Measurements from ENCODE around the gene HTR3B. TPM values are rescaled to one million over a fixed set of nuclear protein-coding genes. Genes with fewer than 3 reads are reported as not detected.

HTR3B gene
- total and polyA plus RNA-seq, 2 of the 4 experiments (the other 2 are of a cell fraction) = not detected

DNA sequence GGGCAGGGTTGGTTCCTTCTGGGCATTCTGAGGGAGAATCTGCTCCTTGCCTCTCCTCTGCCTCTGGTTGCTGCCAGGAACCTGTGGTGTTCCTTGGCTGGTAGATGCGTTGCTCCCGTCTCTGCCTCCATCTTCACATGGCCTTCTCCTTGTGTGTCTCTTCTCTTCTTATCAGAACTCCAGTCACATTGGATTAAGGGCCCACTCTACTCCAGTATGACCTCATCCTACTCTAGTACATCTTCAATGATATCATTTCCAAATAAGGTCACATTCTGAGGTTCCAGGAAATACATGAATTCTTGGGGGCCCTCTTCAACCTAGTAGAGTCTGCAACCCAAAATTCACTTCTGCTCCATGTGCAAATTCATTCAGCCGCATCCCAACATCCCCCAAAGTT, 33.3 kb downstream of the HTR3B start:
- Histone ChIP-seq H3K4ac (ENCODE audit: low read depth, low read length) (no peak overlapping the region), H2BK120ac (ENCODE audit: low read depth, low read length) (no peak overlapping the region), H3K4me2 (ENCODE audit: low read depth, low read length) (no peak overlapping the region), H2BK20ac (ENCODE audit: low read depth, low read length) (no peak overlapping the region), H2BK15ac (ENCODE audit: low read depth, low read length) (no peak overlapping the region), H2AFZ (replicated peaks; ENCODE audit: low read length, poor library complexity) (no peak overlapping the region), H3K9ac (ENCODE audit: low read depth, low read length) (no peak overlapping the region), H3K14ac (replicated peaks; ENCODE audit: low read depth, low read length) (no peak overlapping the region), H4K20me1 (ENCODE audit: insufficient read depth, low read length) (no peaks in the 10 kb centered on the region), H4K5ac (ENCODE audit: low read depth, low read length) (no peak overlapping the region), H4K91ac (ENCODE audit: insufficient read depth, low read depth, low read length) (no peak overlapping the region), H3K23ac (ENCODE audit: low read depth, low read length) (no peak overlapping the region), H4K8ac (ENCODE audit: low read depth in 2 of 2, low read length in 2 of 2) (no peak overlapping the region), H3K4me1 (ENCODE audit: control insufficient read depth, insufficient read depth, low read length) (no peaks in the 10 kb centered on the region), H3K9me1 (ENCODE audit: insufficient read depth, low read length) (no peaks in the 10 kb centered on the region), H3K27ac (ENCODE audit: insufficient read depth, low read length) (no peak overlapping the region), H3K36me3 (ENCODE audit: control insufficient read depth, insufficient read depth, low read length) (no peaks in the 10 kb centered on the region), H3K79me1 (ENCODE audit: low read depth in 1 of 2, low read length in 2 of 2) (no peaks in the 10 kb centered on the region), H2AK5ac (ENCODE audit: low read depth, low read length) (no peak overlapping the region), H3K27me3 (ENCODE audit: control insufficient read depth, insufficient read depth, low read length) (no peaks in the 10 kb centered on the region; the same call in 1 of the 2 replicates), H3K56ac (ENCODE audit: extremely low read depth, insufficient read depth, low read length) (no peak overlapping the region), H3K18ac (ENCODE audit: low read depth, low read length) (no peak overlapping the region), H3K4me3 (ENCODE audit: insufficient read depth, low read depth, low read length) (no peak overlapping the region), H3K9me3 (ENCODE audit: control insufficient read depth, insufficient read depth, low read length) (no peaks in the 10 kb centered on the region), H2AK9ac (replicated peaks; ENCODE audit: low read depth, low read length, poor library complexity) (no peak overlapping the region), H2BK5ac (ENCODE audit: low read depth, low read length, poor library complexity, severe bottlenecking) (no peak overlapping the region)
- dilution Hi-C loops (cut with HindIII; ENCODE audit: low sequenced_read_pairs, unreplicated experiment) (no loop called here), in situ Hi-C loops (cut with MboI; ENCODE audit: low sequenced_read_pairs) (no loop called here), intact Hi-C loops (cut with micrococcal nuclease) (no loop called here)
- TF ChIP-seq RCOR1 (IDR thresholded peaks at IDR 0.05; ENCODE audit: insufficient replicate concordance, low read length) (no peak), MXI1 (IDR thresholded peaks at IDR 0.05; ENCODE audit: borderline replicate concordance, low read depth, low read length) (no peak), USF2 (IDR thresholded peaks at IDR 0.05; ENCODE audit: low read depth, low read length) (no peak), BHLHE40 (IDR thresholded peaks at IDR 0.05; ENCODE audit: low read depth, low read length) (no peak), FOS (IDR thresholded peaks at IDR 0.05; ENCODE audit: low read depth, low read length) (no peak), MAFK (IDR thresholded peaks at IDR 0.05; ENCODE audit: low read depth, low read length) (no peak), NFE2L2 (IDR thresholded peaks at IDR 0.05; ENCODE audit: low read depth, low read length) (no peak), RFX5 (IDR thresholded peaks at IDR 0.05; ENCODE audit: low read depth, low read length) (no peak), POLR2A (IDR thresholded peaks at IDR 0.05; ENCODE audit: low read depth, low read length) (no peak), CHD1 (IDR thresholded peaks at IDR 0.05; ENCODE audit: low read depth, low read length) (no peak), RAD21 (IDR thresholded peaks at IDR 0.05; ENCODE audit: low read length) (no peak), CEBPB (IDR thresholded peaks at IDR 0.05; ENCODE audit: low read depth, low read length) (no peak), MAZ (IDR thresholded peaks at IDR 0.05; ENCODE audit: borderline replicate concordance, low read depth, low read length) (no peak), SMC3 (IDR thresholded peaks at IDR 0.05; ENCODE audit: low read depth, low read length) (no peak)
- TF ChIP-seq, protein P1, sequence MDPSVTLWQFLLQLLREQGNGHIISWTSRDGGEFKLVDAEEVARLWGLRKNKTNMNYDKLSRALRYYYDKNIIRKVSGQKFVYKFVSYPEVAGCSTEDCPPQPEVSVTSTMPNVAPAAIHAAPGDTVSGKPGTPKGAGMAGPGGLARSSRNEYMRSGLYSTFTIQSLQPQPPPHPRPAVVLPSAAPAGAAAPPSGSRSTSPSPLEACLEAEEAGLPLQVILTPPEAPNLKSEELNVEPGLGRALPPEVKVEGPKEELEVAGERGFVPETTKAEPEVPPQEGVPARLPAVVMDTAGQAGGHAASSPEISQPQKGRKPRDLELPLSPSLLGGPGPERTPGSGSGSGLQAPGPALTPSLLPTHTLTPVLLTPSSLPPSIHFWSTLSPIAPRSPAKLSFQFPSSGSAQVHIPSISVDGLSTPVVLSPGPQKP (IDR thresholded peaks at IDR 0.05; ENCODE audit: borderline replicate concordance, low read depth, low read length) = no peak
- TF ChIP-seq, protein P2, sequence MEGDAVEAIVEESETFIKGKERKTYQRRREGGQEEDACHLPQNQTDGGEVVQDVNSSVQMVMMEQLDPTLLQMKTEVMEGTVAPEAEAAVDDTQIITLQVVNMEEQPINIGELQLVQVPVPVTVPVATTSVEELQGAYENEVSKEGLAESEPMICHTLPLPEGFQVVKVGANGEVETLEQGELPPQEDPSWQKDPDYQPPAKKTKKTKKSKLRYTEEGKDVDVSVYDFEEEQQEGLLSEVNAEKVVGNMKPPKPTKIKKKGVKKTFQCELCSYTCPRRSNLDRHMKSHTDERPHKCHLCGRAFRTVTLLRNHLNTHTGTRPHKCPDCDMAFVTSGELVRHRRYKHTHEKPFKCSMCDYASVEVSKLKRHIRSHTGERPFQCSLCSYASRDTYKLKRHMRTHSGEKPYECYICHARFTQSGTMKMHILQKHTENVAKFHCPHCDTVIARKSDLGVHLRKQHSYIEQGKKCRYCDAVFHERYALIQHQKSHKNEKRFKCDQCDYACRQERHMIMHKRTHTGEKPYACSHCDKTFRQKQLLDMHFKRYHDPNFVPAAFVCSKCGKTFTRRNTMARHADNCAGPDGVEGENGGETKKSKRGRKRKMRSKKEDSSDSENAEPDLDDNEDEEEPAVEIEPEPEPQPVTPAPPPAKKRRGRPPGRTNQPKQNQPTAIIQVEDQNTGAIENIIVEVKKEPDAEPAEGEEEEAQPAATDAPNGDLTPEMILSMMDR (conservative IDR thresholded peaks at IDR 0.05; ENCODE audit: low read depth, low read length) = no peak
- ATAC-seq (ENCODE audit: low read depth) (no peak), DNase-seq (no peak)
- ChIA-PET CTCF (no interaction called here), POLR2A (ENCODE audit: unreplicated experiment) (no interaction called here)
- 37% methylated on average over 2 of the region's 3 CpGs; no CpG with 5 or more reads in 1 of the 2 experiments for WGBS, 2 experiments (ENCODE audit: extremely low coverage in 2 of 2, insufficient read length in 1 of 2)
- no TSS peak for BruUV-seq (replicated peaks)
